WTC11 (cell line): ENCODE data around the gene CLCC1. TPM values are rescaled to one million over a fixed set of nuclear protein-coding genes. Genes with fewer than 3 reads are reported as not detected.

Experiments
- ATAC-seq: fragments of 200-7000 bp; cut with Tn5 transposase; 2 replicates; pipeline ENCODE4 v1.10.0; 2021; ENCODE audit warnings: mild to moderate bottlenecking, moderate library complexity
- CTCF ChIA-PET: fragments of 300-600 bp; sonication (Branson Sonifier 250); formaldehyde crosslinking; loops from one replicate; lab custom pipeline; 2021; ENCODE audit warnings: antibody characterized with exemption; lab: Charles Lee
- POLR2A ChIA-PET: fragments of 350-600 bp; sonication (Branson Sonifier 250); formaldehyde crosslinking; loops from one replicate; lab custom pipeline; 2021; ENCODE audit warnings: antibody characterized with exemption; lab: Charles Lee
- DNase-seq: peaks from one replicate; pipeline ENCODE4 v3.0.0; 2021; ENCODE audit warnings: low spot score
- H3K27ac Mint-ChIP-seq: 2 replicates; pipeline ENCODE4 v1.8.0; 2021; ENCODE audit warnings: mixed read lengths
- H3K27me3 Mint-ChIP-seq: 2 replicates; pipeline ENCODE4 v1.8.0; 2021; ENCODE audit warnings: low read depth, mild to moderate bottlenecking, moderate library complexity, mixed read lengths
- H3K36me3 Mint-ChIP-seq: 2 replicates; pipeline ENCODE4 v1.8.0; 2021; ENCODE audit warnings: mixed read lengths
- H3K4me1 Mint-ChIP-seq: 2 replicates; pipeline ENCODE4 v1.8.0; 2022; ENCODE audit warnings: mixed read lengths
- H3K4me3 Mint-ChIP-seq: 2 replicates; pipeline ENCODE4 v1.8.0; 2021; ENCODE audit warnings: mild to moderate bottlenecking, moderate library complexity, mixed read lengths
- H3K9me3 Mint-ChIP-seq: 2 replicates; pipeline ENCODE4 v1.8.0; 2021; ENCODE audit warnings: mixed read lengths
- EMX1 ChIP-seq: fragments of 250-450 bp; sonication (Bioruptor Pico); IDR thresholded peaks from 2 replicates; pipeline ENCODE4 v1.8.0; 2021; ENCODE audit warnings: mild to moderate bottlenecking
- FOXJ3 ChIP-seq: sonication (generic); formaldehyde crosslinking; IDR thresholded peaks from 2 replicates; pipeline ENCODE4 v1.9.0; 2021; ENCODE audit warnings: missing genetic modification reagents, mild to moderate bottlenecking, borderline replicate concordance
- NR3C1 ChIP-seq: sonication (generic); formaldehyde crosslinking; conservative IDR thresholded peaks from 2 replicates; pipeline ENCODE4 v1.8.1; 2023; ENCODE audit warnings: low read depth, mild to moderate bottlenecking, missing genetic modification reagents
- PRDM15 ChIP-seq: sonication (generic); formaldehyde crosslinking; IDR thresholded peaks from 2 replicates; pipeline ENCODE4 v1.8.0; 2022; ENCODE audit warnings: missing genetic modification reagents
- RELA ChIP-seq: sonication (generic); formaldehyde crosslinking; IDR thresholded peaks from 2 replicates; pipeline ENCODE4 v1.8.1; 2022; ENCODE audit warnings: missing genetic modification reagents, mild to moderate bottlenecking, borderline replicate concordance
- SP1 ChIP-seq: sonication (generic); formaldehyde crosslinking; conservative IDR thresholded peaks from 2 replicates; pipeline ENCODE4 v1.8.1; 2022; ENCODE audit warnings: missing genetic modification reagents
- TEAD1 ChIP-seq: sonication (generic); formaldehyde crosslinking; IDR thresholded peaks from 2 replicates; pipeline ENCODE4 v1.8.0; 2022; ENCODE audit warnings: mild to moderate bottlenecking, missing genetic modification reagents
- ZNF138 ChIP-seq: sonication (generic); formaldehyde crosslinking; conservative IDR thresholded peaks from 2 replicates; pipeline ENCODE4 v1.8.1; 2022; ENCODE audit warnings: mild to moderate bottlenecking, moderate library complexity, missing genetic modification reagents
- ZNF263 ChIP-seq: sonication (generic); formaldehyde crosslinking; IDR thresholded peaks from 2 replicates; pipeline ENCODE4 v1.8.1; 2022; ENCODE audit warnings: low read depth, mild to moderate bottlenecking, moderate library complexity, missing genetic modification reagents
- ZNF423 ChIP-seq: fragments of 250-450 bp; sonication (Bioruptor Pico); IDR thresholded peaks from 2 replicates; pipeline ENCODE4 v2.1.2; 2022; ENCODE audit warnings: mild to moderate bottlenecking, moderate library complexity
- ZNF512 ChIP-seq: sonication (generic); formaldehyde crosslinking; IDR thresholded peaks from 2 replicates; pipeline ENCODE4 v1.8.1; 2022; ENCODE audit warnings: missing genetic modification reagents, borderline replicate concordance
- ZNF671 ChIP-seq: fragments of 250-450 bp; sonication (Bioruptor Pico); IDR thresholded peaks from 2 replicates; pipeline ENCODE4 v1.8.0; 2021; ENCODE audit warnings: mild to moderate bottlenecking
- ZSCAN18 ChIP-seq: fragments of 250-450 bp; sonication (Bioruptor Pico); IDR thresholded peaks from 2 replicates; pipeline ENCODE4 v2.1.2; 2022; ENCODE audit warnings: mild to moderate bottlenecking, moderate library complexity
- total RNA-seq: library from RNA; stranded (reverse); gene quantifications from 3 replicates; pipeline ENCODE4 v1.2.3, GENCODE V29; 2021
- TF ChIP-seq, protein P1 (sequence below): sonication (generic); formaldehyde crosslinking; IDR thresholded peaks from 2 replicates; pipeline ENCODE4 v1.8.1; 2022; ENCODE audit warnings: low read depth, mild to moderate bottlenecking, moderate library complexity, missing genetic modification reagents, borderline replicate concordance
- TF ChIP-seq, protein P2 (sequence below): sonication (generic); formaldehyde crosslinking; IDR thresholded peaks from 2 replicates; pipeline ENCODE4 v1.8.1; 2023; ENCODE audit warnings: mild to moderate bottlenecking, missing genetic modification reagents
- TF ChIP-seq, protein P3 (sequence below): sonication (generic); formaldehyde crosslinking; IDR thresholded peaks from 2 replicates; pipeline ENCODE4 v1.8.0; 2022; ENCODE audit warnings: mild to moderate bottlenecking, missing genetic modification reagents
- TF ChIP-seq, protein P4 (sequence below): sonication (generic); formaldehyde crosslinking; IDR thresholded peaks from 2 replicates; pipeline ENCODE4 v1.8.1; 2022; ENCODE audit warnings: mild to moderate bottlenecking, missing genetic modification reagents, moderate library complexity, borderline replicate concordance
- TF ChIP-seq, protein P5 (sequence below): sonication (generic); formaldehyde crosslinking; IDR thresholded peaks from 2 replicates; pipeline ENCODE4 v1.8.0; 2023; ENCODE audit warnings: mild to moderate bottlenecking, missing genetic modification reagents

CLCC1 gene
- total RNA-seq, 1 experiment from 2014 or later: 25.1 TPM

DNA sequence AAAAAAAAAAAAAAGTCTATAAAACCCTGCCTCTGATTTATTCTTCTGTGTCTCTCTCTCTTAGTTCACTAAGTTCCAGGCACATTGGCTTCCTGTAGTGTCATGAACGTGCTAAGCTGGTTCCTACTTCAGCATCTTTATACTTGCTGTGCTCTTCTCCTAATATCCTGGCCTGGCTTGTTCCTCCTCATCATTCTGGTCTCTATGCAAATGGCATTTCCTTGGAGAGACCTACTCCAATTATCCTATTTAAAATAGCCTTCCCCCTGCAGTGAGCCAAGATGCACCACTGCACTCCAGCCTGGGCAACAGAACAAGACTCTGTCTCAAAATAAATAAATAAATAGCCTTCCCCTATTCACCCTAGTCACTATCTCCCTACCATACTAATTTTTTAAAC is 9.7 kb upstream of the CLCC1 start (continued):
- no peak for TF ChIP-seq ZNF263
- no peak for TF ChIP-seq FOXJ3
- no peak for TF ChIP-seq ZNF138

DNA sequence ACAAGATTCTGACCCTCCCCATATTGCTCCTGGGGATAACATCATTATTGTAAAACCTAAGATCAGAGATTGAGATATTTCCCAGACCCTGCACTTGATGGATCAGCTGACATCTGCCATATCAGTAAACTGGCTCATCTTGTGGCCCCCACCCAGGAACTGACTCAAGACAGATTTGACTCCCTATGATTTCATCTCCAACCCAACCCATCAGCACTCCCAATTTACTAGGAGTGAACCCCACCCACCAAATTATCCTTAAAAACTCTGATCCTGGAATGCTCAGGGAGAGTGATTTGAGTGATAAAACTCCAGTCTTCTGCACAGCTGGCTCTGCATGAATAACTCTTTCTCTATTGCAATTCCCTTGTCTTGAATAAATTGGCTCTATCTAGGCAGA is 6.1 kb upstream of the CLCC1 start:
- no peak for DNase-seq
- CTCF ChIA-PET: no interaction called here
- TF ChIP-seq ZNF423 (CRISPR knock-in tag) (no peak), RELA (CRISPR knock-in tag) (no peak), EMX1 (CRISPR knock-in tag) (no peak), ZNF138 (no peak), FOXJ3 (no peak), NR3C1 (CRISPR knock-in tag) (no peak), ZNF671 (CRISPR knock-in tag) (no peak), TEAD1 (CRISPR knock-in tag) (no peak), ZNF512 (CRISPR knock-in tag) (no peak), SP1 (no peak), PRDM15 (CRISPR knock-in tag) (no peak), ZSCAN18 (CRISPR knock-in tag) (no peak)
- TF ChIP-seq, protein P1, sequence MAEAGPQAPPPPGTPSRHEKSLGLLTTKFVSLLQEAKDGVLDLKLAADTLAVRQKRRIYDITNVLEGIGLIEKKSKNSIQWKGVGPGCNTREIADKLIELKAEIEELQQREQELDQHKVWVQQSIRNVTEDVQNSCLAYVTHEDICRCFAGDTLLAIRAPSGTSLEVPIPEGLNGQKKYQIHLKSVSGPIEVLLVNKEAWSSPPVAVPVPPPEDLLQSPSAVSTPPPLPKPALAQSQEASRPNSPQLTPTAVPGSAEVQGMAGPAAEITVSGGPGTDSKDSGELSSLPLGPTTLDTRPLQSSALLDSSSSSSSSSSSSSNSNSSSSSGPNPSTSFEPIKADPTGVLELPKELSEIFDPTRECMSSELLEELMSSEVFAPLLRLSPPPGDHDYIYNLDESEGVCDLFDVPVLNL (CRISPR knock-in tag): no peak
- TF ChIP-seq, protein P2, sequence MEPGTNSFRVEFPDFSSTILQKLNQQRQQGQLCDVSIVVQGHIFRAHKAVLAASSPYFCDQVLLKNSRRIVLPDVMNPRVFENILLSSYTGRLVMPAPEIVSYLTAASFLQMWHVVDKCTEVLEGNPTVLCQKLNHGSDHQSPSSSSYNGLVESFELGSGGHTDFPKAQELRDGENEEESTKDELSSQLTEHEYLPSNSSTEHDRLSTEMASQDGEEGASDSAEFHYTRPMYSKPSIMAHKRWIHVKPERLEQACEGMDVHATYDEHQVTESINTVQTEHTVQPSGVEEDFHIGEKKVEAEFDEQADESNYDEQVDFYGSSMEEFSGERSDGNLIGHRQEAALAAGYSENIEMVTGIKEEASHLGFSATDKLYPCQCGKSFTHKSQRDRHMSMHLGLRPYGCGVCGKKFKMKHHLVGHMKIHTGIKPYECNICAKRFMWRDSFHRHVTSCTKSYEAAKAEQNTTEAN (CRISPR knock-in tag): no peak
- TF ChIP-seq, protein P3, sequence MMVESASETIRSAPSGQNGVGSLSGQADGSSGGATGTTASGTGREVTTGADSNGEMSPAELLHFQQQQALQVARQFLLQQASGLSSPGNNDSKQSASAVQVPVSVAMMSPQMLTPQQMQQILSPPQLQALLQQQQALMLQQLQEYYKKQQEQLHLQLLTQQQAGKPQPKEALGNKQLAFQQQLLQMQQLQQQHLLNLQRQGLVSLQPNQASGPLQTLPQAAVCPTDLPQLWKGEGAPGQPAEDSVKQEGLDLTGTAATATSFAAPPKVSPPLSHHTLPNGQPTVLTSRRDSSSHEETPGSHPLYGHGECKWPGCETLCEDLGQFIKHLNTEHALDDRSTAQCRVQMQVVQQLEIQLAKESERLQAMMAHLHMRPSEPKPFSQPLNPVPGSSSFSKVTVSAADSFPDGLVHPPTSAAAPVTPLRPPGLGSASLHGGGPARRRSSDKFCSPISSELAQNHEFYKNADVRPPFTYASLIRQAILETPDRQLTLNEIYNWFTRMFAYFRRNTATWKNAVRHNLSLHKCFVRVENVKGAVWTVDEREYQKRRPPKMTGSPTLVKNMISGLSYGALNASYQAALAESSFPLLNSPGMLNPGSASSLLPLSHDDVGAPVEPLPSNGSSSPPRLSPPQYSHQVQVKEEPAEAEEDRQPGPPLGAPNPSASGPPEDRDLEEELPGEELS (CRISPR knock-in tag): no peak
- TF ChIP-seq, protein P4, sequence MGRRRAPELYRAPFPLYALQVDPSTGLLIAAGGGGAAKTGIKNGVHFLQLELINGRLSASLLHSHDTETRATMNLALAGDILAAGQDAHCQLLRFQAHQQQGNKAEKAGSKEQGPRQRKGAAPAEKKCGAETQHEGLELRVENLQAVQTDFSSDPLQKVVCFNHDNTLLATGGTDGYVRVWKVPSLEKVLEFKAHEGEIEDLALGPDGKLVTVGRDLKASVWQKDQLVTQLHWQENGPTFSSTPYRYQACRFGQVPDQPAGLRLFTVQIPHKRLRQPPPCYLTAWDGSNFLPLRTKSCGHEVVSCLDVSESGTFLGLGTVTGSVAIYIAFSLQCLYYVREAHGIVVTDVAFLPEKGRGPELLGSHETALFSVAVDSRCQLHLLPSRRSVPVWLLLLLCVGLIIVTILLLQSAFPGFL (CRISPR knock-in tag): no peak
- TF ChIP-seq, protein P5, sequence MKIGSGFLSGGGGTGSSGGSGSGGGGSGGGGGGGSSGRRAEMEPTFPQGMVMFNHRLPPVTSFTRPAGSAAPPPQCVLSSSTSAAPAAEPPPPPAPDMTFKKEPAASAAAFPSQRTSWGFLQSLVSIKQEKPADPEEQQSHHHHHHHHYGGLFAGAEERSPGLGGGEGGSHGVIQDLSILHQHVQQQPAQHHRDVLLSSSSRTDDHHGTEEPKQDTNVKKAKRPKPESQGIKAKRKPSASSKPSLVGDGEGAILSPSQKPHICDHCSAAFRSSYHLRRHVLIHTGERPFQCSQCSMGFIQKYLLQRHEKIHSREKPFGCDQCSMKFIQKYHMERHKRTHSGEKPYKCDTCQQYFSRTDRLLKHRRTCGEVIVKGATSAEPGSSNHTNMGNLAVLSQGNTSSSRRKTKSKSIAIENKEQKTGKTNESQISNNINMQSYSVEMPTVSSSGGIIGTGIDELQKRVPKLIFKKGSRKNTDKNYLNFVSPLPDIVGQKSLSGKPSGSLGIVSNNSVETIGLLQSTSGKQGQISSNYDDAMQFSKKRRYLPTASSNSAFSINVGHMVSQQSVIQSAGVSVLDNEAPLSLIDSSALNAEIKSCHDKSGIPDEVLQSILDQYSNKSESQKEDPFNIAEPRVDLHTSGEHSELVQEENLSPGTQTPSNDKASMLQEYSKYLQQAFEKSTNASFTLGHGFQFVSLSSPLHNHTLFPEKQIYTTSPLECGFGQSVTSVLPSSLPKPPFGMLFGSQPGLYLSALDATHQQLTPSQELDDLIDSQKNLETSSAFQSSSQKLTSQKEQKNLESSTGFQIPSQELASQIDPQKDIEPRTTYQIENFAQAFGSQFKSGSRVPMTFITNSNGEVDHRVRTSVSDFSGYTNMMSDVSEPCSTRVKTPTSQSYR (CRISPR knock-in tag): no peak
- TF ChIP-seq, all 79 proteins: peak for 0
- no peak overlapping the region for H3K4me3 Mint-ChIP-seq
- POLR2A ChIA-PET: no interaction called here
- H3K36me3 Mint-ChIP-seq: peaks cover 5% of the 10 kb centered on the region
- peaks cover 13% of the 10 kb centered on the region for H3K4me1 Mint-ChIP-seq
- ATAC-seq: no peak
- H3K27ac Mint-ChIP-seq: no peak overlapping the region
- 0 out of 2 replicates have a peak, but pooled peaks cover 3% of the 10 kb centered on the region for H3K9me3 Mint-ChIP-seq
- no peaks in the 10 kb centered on the region for H3K27me3 Mint-ChIP-seq
